RWPE1 (cell line): ENCODE data around the gene PROSER3.

Experiments used
- CTCF ChIA-PET: fragments of 350-600 bp; sonication (Branson Sonifier 250); formaldehyde crosslinking; extraction: SDS; loops from one replicate; lab custom pipeline; 2021; lab: Yijun Ruan, JAX
- POLR2A ChIA-PET: fragments of 400-600 bp; formaldehyde crosslinking; extraction: SDS; loops from one replicate; lab custom pipeline; 2020; ENCODE audit warnings: antibody characterized with exemption; ENCODE audit not compliant: low non-redundant PET; lab: Yijun Ruan, JAX
- DNase-seq: peaks from one replicate; pipeline ENCODE4 v3.0.0; 2012; ENCODE audit warnings: low spot score
- H3K27ac ChIP-seq: fragments of 450-650 bp; 2 replicates; pipeline ENCODE4 v1.5.1; 2017
- CTCF ChIP-seq: fragments of 450-650 bp; conservative IDR thresholded peaks from 2 replicates; pipeline ENCODE4 v1.5.1; 2017; ENCODE audit warnings: low read depth, mild to moderate bottlenecking

The PROSER3 gene

GRCh38 chr19:35717665-35718344 is 40.2 kb upstream of the PROSER3 start, which contains the start of gene KMT2B:
Gene KMT2B (plus strand): TSS chr19:35718003. CDS start chr19:35718019, 16 bp downstream.
- ChIA-PET POLR2A (no interaction called here), CTCF (no interaction called here)
- peak within 1 kb of the TSS; percentile 93 for H3K27ac ChIP-seq
- no peak for TF ChIP-seq CTCF
- peak; percentile 99 for DNase-seq

GRCh38 chr19:35718345-35719041 is 39.5 kb upstream of the PROSER3 start:
- no peak for DNase-seq
- no peak for TF ChIP-seq CTCF
- POLR2A ChIA-PET, result interaction anchor here (1.0 kb wide), 1 partner anchor 22 kb away, joined by 4 read pairs; no protein-coding TSS in a partner anchor
- peak overlapping the region; percentile 93 for H3K27ac ChIP-seq
- CTCF ChIA-PET, result no interaction called here

GRCh38 chr19:35719402-35720162 is 38.4 kb upstream of the PROSER3 start:
- ChIA-PET POLR2A (interaction anchor here (1.0 kb wide), 1 partner anchor 21 kb away, joined by 4 read pairs; no protein-coding TSS in a partner anchor), CTCF (no interaction called here)
- no peak for TF ChIP-seq CTCF
- H3K27ac ChIP-seq, result peak overlapping the region; percentile 93
- DNase-seq, result no peak

GRCh38 chr19:35720163-35720524 is 37.8 kb upstream of the PROSER3 start:
- DNase-seq, result no peak
- CTCF ChIA-PET, result interaction anchor here (0.6 kb wide), 1 partner anchor 175 kb away, joined by 4 read pairs; no protein-coding TSS in a partner anchor
- H3K27ac ChIP-seq, result peak overlapping the region; percentile 93
- no peak for TF ChIP-seq CTCF
- POLR2A ChIA-PET, result no interaction called here

- ChIA-PET CTCF (interaction anchor here (0.6 kb wide), 1 partner anchor 174 kb away, joined by 4 read pairs; no protein-coding TSS in a partner anchor), POLR2A (no interaction called here)
- no peak for DNase-seq
- no peak overlapping the region for H3K27ac ChIP-seq
- TF ChIP-seq CTCF, result no peak
Measured at GRCh38 chr19:35720648-35721047, 37.3 kb upstream of the PROSER3 start.

GRCh38 chr19:35721374-35721773 is 36.6 kb upstream of the PROSER3 start:
- CTCF ChIA-PET, result no interaction called here
- POLR2A ChIA-PET, result no interaction called here
- TF ChIP-seq CTCF, result no peak

More at GRCh38 chr19:35721374-35721773, 36.6 kb upstream of the PROSER3 start:
- H3K27ac ChIP-seq, result no peak overlapping the region
- no peak for DNase-seq
